ENCODE measurements around the gene KRTAP10-4.
"Not testable (repeated sequence)": the region's sequence is repeated elsewhere in the genome, so short reads cannot be mapped to it uniquely, and the experiment has no call there.

KRTAP10-4 gene

DNA sequence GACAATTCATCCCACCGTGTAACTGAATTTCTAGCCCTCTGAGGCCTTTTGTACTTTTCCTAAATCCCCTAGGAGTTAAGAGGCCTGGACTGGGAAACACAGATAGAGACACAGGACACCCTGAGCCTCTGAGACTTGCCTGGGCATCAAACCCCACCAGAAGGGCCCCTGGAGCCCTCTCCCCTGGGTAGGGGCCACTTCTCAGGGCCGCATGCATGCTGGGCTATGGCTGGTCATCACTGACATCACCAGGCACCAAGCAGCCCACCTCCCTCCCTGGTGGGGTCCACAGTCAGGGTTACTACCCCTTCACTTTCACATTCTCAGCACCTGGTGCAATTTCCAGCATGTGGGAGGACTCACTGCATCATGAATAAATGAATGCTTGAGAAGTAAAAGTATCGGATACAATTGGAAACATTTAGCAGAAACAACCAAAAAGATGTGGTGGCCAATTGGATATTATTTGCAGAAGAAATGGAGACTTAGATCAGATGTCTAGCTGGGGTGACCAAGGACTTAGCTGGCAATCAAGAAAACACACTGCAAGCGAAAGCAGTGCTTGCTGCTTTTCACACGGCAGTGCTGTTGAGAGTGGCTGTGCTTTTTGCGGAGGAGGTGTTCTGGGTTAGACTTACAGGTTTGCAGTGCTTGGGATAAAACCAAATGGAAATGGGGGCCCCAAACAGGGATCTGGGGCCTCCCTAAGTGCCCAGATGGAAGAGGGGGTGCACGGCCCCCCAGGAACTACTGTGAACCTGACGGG lies 25.9 kb downstream of the KRTAP10-4 start:
- DNase-seq (ENCODE audit: low spot score), result no peak

GRCh38 chr21:44600118-44600978 lies 26.8 kb downstream of the KRTAP10-4 start, which contains the start of gene KRTAP10-7:
TSS of gene KRTAP10-7 (plus strand) at chr21:44600597. CDS start at chr21:44600622, 25 bp downstream.
- not testable (repeated sequence) for DNase-seq (ENCODE audit: low spot score)

DNA sequence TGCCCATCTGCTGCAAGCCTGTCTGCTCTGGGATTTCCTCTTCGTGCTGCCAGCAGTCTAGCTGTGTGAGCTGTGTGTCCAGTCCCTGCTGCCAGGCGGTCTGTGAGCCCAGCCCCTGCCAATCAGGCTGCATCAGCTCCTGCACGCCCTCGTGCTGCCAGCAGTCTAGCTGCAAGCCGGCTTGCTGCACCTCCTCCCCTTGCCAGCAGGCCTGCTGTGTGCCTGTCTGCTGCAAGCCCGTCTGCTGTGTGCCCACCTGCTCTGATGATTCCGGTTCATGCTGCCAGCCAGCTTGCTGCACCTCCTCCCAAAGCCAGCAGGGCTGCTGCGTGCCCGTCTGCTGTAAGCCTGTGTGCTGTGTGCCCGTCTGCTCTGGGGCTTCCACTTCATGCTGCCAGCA lies 27.6 kb downstream of the KRTAP10-4 start:
- peak; percentile 9 for DNase-seq (ENCODE audit: low spot score)

DNA sequence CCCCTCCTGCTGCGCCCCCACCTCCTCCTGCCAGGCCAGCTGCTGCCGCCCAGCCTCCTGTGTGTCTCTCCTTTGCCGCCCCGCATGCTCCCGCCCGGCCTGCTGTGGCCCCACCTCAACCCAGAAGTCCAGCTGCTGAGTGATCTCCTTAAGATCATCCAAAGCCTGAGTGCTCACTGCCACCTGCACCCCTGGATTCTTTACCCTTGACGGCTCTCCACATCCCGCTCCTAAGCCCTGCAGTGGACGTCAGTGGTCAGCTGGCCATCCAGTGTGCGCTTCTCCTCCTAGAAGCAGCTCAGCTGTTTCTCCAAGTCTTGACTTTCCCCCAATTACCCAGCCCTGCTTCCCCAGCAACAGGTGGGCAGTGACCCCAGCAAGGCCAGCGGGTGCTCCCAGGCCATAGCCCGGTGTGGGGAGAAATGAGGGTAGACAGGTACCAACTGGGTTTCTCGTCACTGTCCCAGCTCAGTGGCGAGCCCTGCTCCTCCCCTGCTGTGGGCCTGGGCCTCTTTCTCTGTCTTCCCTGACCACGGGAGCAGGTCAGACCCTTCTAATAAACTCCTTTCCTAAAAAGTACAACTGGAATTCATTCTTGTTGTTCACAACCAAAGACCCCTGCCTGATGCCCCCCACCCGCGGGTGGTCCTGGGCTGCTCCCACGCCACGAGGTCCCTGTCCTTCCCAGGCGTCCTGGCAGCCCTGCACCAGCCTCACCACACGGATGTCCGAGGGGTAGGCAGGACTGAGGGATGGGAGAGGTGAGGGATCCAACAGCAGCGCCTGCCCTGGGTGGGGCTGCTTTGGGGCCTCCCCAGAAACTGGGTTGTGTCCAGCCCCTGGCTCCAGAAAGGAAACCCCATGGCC lies 28.3 kb downstream of the KRTAP10-4 start:
- DNase-seq (ENCODE audit: low spot score), result no peak

DNA sequence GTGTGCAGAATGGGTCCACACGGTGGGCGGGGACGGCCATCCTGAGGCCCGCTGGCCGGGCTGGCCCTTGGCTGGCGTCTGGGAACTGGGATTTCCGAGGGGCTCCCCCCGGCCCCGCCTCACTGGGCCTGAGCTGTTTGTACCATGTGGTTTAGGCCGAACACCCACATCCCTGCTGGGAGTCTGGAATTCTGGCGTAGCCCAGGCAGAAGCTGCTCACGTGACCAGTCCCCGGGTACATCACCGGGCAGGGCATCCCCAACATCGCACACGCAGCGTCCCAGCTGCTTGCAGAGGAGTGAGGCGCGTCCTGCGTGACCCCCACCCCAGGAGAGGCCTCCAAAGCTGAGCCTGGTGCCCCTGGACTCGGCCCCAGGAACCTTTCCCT lies 28.9 kb downstream of the KRTAP10-4 start:
- no peak for DNase-seq (ENCODE audit: low spot score)

DNA sequence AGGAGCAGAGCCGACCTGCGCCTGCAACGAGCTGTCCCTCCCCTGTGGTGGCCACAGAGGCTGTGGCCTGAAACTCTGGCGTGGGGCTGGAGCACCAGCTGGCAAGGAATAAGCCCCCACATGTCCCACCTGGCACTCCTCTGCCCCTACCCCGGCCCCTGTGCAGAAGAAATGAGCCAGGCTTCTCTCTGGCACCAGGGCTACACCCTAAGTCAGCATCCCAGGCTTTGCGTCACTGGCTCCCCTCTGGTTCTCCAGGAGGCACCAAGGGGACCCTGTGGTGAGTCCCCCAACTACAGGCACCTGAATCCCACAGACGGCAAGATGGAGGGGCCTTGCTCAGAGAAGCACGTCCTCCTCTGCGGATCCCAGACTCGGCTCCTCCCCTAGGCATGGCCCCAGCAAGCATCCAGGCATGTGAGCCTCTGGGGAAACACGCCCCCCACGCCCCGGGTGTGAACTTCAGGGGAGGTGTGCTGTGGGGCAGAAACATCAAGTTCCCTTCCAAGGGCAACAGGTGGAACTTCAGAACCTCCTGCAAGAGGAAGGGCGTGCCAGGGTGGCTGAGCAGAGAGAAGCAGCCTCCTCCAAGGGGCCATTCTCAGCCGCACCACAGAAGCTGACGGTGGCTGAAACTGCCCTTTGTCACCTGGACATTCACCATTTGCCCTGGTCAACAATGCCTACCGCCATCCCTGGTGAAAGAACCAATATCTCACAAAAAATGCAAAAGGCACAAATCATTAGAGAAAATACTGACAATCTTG lies 29.8 kb downstream of the KRTAP10-4 start:
- no peak for DNase-seq (ENCODE audit: low spot score)

GRCh38 chr21:44603911-44604310 lies 30.4 kb downstream of the KRTAP10-4 start:
- no peak for DNase-seq (ENCODE audit: low spot score)

GRCh38 chr21:44606495-44606894 lies 33.0 kb downstream of the KRTAP10-4 start:
- no peak for DNase-seq (ENCODE audit: low spot score)

- DNase-seq (ENCODE audit: low spot score), result no peak
Observed at GRCh38 chr21:44609193-44609592, 35.7 kb downstream of the KRTAP10-4 start.

DNA sequence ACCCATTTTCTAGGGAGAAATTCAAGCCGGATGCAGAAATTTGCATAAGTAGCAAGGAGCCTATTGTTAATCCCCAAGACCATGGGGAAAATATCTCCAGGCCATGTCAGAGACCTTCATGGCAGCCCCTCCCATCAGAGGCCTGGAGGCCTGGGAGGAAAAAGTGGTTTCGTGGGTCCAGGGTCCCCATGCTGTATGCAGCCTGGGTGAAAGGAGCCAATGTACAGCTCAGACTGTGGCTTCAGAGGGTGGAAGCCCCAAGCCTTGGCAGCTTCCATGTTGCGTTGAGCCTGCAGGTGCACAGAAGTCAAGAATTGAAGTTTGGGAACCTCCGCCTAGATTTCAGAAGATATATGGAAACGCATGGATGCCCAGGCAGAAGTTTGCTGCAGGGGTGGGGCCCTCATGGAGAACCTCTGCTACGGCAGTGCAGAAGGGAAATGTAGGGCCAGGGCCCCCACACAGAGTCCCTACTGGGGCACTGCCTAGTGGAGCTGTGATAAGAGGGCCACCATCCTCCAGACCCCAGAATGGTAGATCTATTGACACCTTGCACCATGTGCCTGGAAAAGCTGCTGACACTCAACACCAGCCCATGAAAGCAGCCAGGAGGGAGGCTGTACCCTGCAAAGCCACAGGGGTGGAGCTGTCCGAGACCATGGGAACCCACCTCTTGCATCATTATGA lies 36.8 kb downstream of the KRTAP10-4 start:
- DNase-seq (ENCODE audit: low spot score), result not testable (repeated sequence)

DNA sequence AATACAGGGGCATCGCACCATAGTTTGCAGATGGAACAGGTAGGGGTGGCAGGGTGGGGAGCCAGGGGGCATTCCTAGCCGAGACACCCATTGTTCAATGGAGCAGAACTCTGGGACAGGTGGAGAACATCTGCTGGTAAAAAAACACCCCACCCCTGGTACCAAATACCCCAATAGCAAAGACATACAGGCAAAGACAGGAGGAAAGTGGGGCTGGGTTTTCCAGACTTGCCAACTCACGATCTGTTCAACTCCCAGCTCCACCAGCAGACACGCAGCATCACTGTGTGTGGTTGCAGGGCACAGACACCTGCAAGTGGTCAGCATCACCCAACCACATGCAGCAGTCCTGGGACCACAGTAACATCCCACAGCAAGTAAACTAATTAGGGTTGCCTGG lies 38.0 kb downstream of the KRTAP10-4 start:
- DNase-seq (ENCODE audit: low spot score), result no peak

GRCh38 chr21:44612029-44612486 lies 38.5 kb downstream of the KRTAP10-4 start, which contains the start of gene KRTAP10-8:
TSS of gene KRTAP10-8 (plus strand) at chr21:44612079. CDS start at chr21:44612101, 22 bp downstream.
- no peak for DNase-seq (ENCODE audit: low spot score)

DNA sequence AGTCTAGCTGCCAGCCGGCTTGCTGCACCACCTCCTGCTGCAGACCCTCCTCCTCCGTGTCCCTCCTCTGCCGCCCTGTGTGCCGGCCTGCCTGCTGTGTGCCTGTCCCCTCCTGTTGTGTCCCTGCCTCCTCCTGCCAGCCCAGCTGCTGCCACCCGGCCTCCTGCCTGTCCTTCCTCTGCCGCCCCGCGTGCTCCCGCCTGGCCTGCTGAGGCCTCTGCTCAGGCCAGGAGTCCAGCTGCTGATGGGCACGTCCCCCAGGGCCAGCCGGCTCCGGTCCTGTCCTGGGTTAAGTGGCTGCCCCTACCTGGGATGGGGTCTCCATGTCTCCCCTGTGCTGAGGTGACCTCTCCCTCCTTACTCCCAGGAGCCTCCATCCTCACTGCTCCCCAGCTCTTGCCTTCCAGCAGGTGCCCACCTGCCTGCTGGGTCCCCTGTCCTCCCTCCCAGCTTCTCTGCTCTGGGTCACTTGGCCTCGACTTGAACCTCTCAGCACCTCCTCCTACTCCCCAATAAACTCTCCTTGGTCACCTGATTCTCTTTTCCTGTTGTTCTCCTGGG lies 39.2 kb downstream of the KRTAP10-4 start:
- no peak for DNase-seq (ENCODE audit: low spot score)

GRCh38 chr21:44613386-44614155 lies 40.0 kb downstream of the KRTAP10-4 start:
- no peak for DNase-seq (ENCODE audit: low spot score)

DNA sequence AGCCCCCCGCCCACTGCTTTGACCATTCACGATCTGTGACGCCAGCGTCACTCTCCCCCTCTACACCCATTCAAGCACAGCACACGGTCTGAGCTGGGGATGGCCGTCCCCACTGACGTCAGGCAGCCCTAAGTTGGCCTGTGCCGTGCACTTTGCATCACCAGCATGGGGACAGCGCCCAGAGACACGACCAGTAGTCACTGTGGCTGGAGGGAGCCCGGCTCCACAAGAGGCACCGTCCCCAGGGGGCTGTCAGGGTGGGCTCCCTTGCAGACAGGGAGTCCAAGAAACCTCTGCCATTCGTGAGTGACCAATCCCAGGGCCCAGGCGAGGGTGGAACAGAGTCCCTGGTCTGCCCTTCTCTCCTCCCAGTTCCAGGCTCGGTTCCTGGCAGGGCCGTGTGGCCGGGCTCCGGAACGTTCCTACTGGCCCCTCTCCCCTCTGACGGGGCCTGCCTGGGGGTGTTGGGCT lies 40.7 kb downstream of the KRTAP10-4 start:
- DNase-seq (ENCODE audit: low spot score), result no peak

DNA sequence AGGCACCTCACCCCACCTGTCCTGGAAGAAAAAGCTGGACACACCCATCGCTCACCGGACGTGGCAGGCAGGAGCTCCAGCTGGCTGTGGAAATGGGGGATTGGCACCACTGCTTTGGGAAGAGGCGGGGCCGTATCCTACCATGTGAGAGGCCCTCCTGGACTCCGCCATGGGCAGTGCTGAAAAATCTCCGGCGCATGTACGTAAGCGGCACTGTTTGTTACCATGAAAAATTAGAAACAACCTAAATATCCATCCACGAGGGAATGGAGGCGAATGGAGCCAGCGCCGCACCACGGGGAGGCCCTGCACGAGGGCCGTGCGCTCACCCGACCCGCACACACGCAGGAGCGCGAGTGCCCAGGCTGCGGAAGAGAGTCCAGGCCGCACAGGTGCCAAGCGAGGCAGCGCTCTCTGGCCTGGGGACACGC lies 41.4 kb downstream of the KRTAP10-4 start:
- no peak for DNase-seq (ENCODE audit: low spot score)

DNA sequence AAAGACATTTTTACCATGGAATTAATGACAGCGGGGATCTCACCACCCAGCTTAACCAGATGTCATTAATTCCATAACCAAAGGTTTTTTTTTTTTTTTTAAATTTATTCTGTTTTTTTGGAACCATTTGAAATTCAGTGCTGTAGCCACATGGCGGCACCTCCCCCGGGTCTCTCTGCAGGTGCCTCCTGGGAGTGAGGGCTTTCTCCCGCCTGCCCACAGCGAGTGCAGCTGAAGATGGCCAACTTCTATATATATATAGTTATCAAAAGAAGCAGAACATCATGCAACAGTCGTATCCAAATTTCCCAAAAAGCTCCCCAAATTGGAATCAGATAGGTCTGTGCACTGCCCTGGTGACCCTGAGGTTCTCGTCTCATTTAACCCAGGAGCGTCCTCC lies 41.9 kb downstream of the KRTAP10-4 start:
- DNase-seq (ENCODE audit: low spot score), result no peak

- DNase-seq (ENCODE audit: low spot score), result no peak
Observed at GRCh38 chr21:44615911-44616590, 42.5 kb downstream of the KRTAP10-4 start.

DNA sequence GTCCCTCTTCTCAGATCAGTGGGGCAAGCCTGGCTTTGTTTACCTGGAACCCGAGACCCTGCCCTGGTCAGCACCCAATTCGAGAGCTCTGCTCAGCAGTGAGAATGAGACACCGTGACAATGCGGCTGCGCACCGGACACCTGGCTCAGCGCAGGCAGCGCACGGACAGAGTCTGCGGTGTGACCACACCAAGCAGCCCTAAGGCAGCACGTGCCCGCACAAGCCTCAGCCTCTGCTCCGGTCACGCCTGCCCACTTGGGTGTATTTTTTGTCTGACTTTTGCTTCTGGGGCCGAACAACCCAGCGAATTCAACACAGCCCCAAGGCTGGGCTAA lies 43.0 kb downstream of the KRTAP10-4 start:
- no peak for DNase-seq (ENCODE audit: low spot score)
